Pancreas (tissue), 10 donors: Measurements from ENCODE around the gene SAA1. TPM values are rescaled to one million over a fixed set of nuclear protein-coding genes. Genes with fewer than 3 reads are reported as not detected.

ENCODE experiments used
- ATAC-seq, 4 donors: fragments of 200-7000 bp; cut with Tn5 transposase; one replicate each; pipeline versions ENCODE4 v1.8.0 to v1.9.1; 2020; ENCODE audit warnings: mild to moderate bottlenecking in 4 of 4, moderate library complexity in 4 of 4
- DNase-seq, 6 donors: peaks; one replicate each; pipeline ENCODE4 v3.0.0-alpha.2; 2020
- FAIRE-seq: peaks from 2 replicates; lab custom pipeline; 2012; peaks lifted over from hg19 to GRCh38; lab: Jason Lieb, UNC
- H3K27ac ChIP-seq, 4 donors: fragments of 200-600 bp; sonication (generic); 1 replicate in 3 of 4; 2 replicates in 1 of 4; pipeline versions ENCODE4 v1.5.0 to v1.8.0; 2020
- H3K27me3 ChIP-seq, 4 donors: fragments of 200-600 bp; one replicate each; pipeline ENCODE4 v1.8.0; 2021
- H3K36me3 ChIP-seq, 3 donors: fragments of 200-600 bp; sonication (generic) in 1 of 3; one replicate each; pipeline versions ENCODE4 v1.5.0 to v1.8.0; 2020 to 2021
- H3K4me1 ChIP-seq, 3 donors: fragments of 200-600 bp; one replicate each; pipeline ENCODE4 v1.8.0; 2021
- H3K4me3 ChIP-seq, 4 donors: fragments of 200-600 bp; sonication (generic) in 2 of 4; one replicate each; pipeline versions ENCODE4 v1.5.0 to v1.8.0; 2020 to 2021
- H3K9me3 ChIP-seq, 4 donors: fragments of 200-600 bp; one replicate each; pipeline ENCODE4 v1.8.0; 2021
- WGBS, 2 donors: extraction: QIAGEN DNeasy Blood & Tissue Kit; methylation state at CpG; one replicate each; pipeline ENCODE4 v1.1.7; 2013; 5-methylcytosine and 5-hydroxymethylcytosine counted together
- intact Hi-C, 3 donors: fragments of 100-400 bp; cut with DNase I; formaldehyde crosslinking; loops; one replicate each; pipeline versions ENCODE4 v1.11.1 to v1.14.2; 2022
- polyA plus RNA-seq, 2 donors: library from polyadenylated mRNA; stranded (reverse); fragments of 200-250 nt; gene quantifications; one replicate each; pipeline ENCODE4 v1.2.3, GENCODE V29; 2013
- total RNA-seq, 6 donors: library from RNA; stranded (reverse); fragmentation: NEBNext Ultra II Directional in 4 of 6; extraction: Animal tissue kit (Norgen Biotek cat#: 25700) in 4 of 6; gene quantifications; one replicate each; pipeline versions ENCODE4 v1.2.1 to v1.2.4, GENCODE V29; 2021 to 2023
- TF ChIP-seq, protein P1 (sequence below), 4 donors: fragments of 200-600 bp; sonication (generic) in 3 of 4; IDR thresholded peaks; one replicate each; pipeline versions ENCODE4 v1.5.0 to v1.8.0; 2021; ENCODE audit warnings: antibody characterized with exemption in 4 of 4
- donor health status: healthy with polysubstance abuse.
- donor health status: DM: no; HTN: no; CAD: no; lungs with moderate emphysema.
- donor health status: DM: no; HTN: no; CAD: no.
- donor health status: control.
- donor health status: control.
- donor health status: Bipolar disorder and iron deficiency.
- donor health status: DM: yes; HTN: yes; CAD: no.
- donor health status: DM: no; HTN: no; CAD: no.
- donor health status: DM: no; HTN: no; CAD: no.
- donor health status: DM: yes; HTN: yes; CAD: no.

The SAA1 gene
- total and polyA plus RNA-seq, 8 donors = 0.67 to 77.9 (median 11.3) TPM

DNA sequence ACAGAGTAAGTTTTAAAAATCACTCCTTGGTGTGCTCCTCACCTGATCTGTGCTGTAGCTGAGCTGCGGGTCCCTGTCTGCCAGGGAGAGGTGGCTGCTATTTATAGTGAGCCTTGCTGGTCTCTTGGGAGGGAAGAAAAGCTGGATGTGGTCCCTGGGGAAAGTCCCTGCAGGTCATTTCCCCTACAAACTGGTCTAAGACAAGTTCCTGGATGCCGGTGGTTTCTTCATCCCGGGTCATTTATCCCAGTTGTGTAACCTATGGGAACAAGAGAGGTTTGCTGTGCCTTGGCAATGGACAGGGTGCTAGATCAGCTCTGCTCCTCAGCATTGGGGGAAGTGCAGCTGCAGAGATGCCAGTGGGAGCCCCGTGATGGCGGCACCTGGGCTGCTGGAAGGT is 17.5 kb upstream of the SAA1 start, which contains the start of gene SAA2:
TSS of gene SAA2 (minus strand) at position 108 of the 400 bp plus-strand sequence. CDS start 657 bp downstream, outside the sequence.
- H3K36me3 ChIP-seq = no peaks in the 10 kb centered on the region
- ATAC-seq = peak in 1 of 4 donors; percentile 12
- intact Hi-C loops = no loop called here
- TF ChIP-seq, protein P1, sequence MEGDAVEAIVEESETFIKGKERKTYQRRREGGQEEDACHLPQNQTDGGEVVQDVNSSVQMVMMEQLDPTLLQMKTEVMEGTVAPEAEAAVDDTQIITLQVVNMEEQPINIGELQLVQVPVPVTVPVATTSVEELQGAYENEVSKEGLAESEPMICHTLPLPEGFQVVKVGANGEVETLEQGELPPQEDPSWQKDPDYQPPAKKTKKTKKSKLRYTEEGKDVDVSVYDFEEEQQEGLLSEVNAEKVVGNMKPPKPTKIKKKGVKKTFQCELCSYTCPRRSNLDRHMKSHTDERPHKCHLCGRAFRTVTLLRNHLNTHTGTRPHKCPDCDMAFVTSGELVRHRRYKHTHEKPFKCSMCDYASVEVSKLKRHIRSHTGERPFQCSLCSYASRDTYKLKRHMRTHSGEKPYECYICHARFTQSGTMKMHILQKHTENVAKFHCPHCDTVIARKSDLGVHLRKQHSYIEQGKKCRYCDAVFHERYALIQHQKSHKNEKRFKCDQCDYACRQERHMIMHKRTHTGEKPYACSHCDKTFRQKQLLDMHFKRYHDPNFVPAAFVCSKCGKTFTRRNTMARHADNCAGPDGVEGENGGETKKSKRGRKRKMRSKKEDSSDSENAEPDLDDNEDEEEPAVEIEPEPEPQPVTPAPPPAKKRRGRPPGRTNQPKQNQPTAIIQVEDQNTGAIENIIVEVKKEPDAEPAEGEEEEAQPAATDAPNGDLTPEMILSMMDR (IDR thresholded peaks at IDR 0.05) = no peak
- H3K27ac ChIP-seq = no peak within 1 kb of the TSS
- H3K27me3 ChIP-seq = no peaks in the 10 kb centered on the region
- FAIRE-seq = no peak
- H3K4me3 ChIP-seq = no peak within 1 kb of the TSS
- DNase-seq = no peak
- 66 to 74% methylated on average over 5 of the region's 5 CpGs for WGBS, 2 donors
- no peaks in the 10 kb centered on the region for H3K4me1 ChIP-seq
- no peaks in the 10 kb centered on the region for H3K9me3 ChIP-seq

DNA sequence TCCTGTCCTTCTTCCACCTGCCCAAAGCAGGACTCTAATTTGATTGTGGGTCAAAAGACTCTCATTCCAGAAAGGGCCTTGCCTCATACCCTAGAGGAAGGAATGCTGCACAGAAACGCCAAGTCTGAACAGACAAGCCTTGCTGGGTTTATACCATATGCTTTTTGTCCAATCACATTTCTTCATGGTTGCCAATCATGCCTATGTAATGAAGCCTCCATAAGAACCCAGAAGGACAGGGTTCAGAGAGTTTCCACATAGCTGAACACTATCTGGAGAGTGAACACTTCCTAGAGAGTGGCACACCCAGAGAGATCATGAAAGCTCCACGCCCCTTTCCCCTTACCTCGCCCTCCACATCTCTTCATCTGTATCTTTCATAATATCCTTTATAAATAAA is 12.8 kb upstream of the SAA1 start:
- ATAC-seq = no peak
- Histone ChIP-seq H3K27me3 (no peaks in the 10 kb centered on the region), H3K27ac (no peak overlapping the region), H3K9me3 (no peaks in the 10 kb centered on the region), H3K4me1 (no peaks in the 10 kb centered on the region), H3K4me3 (no peak overlapping the region), H3K36me3 (no peaks in the 10 kb centered on the region)
- no peak for FAIRE-seq
- WGBS, 2 donors = 83 to 92% methylated on average over 3 of the region's 3 CpGs
- intact Hi-C loops = no loop called here
- TF ChIP-seq, protein P1 (IDR thresholded peaks at IDR 0.05) = no peak
- DNase-seq = no peak

DNA sequence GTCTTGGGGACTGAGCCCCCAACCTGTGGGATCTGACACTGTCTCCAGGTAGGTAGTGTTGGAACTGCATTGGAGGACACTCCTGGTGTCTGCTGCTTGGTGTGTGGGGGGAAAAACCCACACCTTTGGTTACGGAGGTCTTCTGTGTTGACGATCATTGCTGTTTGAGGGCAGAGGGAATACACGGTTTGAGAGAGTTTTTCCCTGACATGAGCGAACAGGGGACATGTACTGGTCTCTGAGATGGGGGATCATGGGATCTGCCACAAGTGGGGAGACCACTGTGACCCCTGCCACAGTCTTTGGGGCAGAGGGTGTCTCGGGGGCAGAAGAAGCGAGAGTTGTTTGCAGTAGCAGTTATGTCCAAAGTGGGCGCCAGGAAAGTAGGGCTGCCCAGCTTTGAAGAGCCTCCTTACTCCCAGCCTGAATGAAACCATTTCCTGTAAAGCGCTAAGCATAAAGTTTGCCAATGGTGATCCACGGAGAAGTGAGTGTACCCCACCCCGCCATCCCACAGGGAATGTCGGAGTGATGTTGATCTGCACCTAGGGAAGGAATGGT is 12.2 kb upstream of the SAA1 start:
- no peak for FAIRE-seq
- intact Hi-C loops = no loop called here
- Histone ChIP-seq H3K4me3 (no peak overlapping the region), H3K9me3 (no peaks in the 10 kb centered on the region), H3K27me3 (no peaks in the 10 kb centered on the region), H3K4me1 (no peaks in the 10 kb centered on the region), H3K27ac (no peak overlapping the region), H3K36me3 (no peaks in the 10 kb centered on the region)
- TF ChIP-seq, protein P1 (IDR thresholded peaks at IDR 0.05) = no peak
- ATAC-seq = no peak
- DNase-seq = no peak
- 79 to 80% methylated on average over 11 of the region's 11 CpGs for WGBS, 2 donors

DNA sequence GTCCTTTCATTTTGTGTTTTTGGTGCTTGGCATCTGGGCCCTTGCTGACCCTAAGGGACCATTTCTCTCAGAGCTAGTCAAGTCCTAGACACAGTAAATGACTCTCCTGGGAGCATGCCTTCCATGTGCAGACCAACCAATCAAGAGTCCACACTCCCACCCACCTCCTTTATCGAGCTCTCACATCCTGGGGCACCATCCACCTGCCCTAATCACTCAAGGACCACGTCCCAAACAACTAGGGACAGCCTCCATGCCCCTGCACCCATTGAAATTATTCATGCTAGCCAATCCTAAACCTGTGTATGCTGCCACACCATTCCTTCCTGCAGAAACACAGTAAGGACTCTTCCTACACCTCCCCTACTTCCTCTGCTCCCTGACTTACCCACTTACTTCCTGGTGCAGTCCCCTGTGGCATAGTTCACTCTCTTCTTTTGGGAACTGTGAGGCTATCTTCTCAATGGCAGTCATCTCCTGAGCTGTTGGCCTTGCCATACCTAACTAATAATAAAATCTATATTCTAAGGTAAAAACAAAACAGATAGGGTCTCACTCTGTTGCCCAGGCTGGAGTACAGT is 11.2 kb upstream of the SAA1 start:
- ATAC-seq = no peak
- 55 to 64% methylated on average over 2 of the region's 2 CpGs for WGBS, 2 donors
- Histone ChIP-seq H3K4me1 (no peaks in the 10 kb centered on the region), H3K9me3 (no peaks in the 10 kb centered on the region), H3K36me3 (no peaks in the 10 kb centered on the region), H3K27me3 (no peaks in the 10 kb centered on the region), H3K27ac (no peak overlapping the region), H3K4me3 (no peak overlapping the region)
- DNase-seq = no peak
- TF ChIP-seq, protein P1 (IDR thresholded peaks at IDR 0.05) = no peak
- FAIRE-seq = no peak
- intact Hi-C loops = no loop called here

DNA sequence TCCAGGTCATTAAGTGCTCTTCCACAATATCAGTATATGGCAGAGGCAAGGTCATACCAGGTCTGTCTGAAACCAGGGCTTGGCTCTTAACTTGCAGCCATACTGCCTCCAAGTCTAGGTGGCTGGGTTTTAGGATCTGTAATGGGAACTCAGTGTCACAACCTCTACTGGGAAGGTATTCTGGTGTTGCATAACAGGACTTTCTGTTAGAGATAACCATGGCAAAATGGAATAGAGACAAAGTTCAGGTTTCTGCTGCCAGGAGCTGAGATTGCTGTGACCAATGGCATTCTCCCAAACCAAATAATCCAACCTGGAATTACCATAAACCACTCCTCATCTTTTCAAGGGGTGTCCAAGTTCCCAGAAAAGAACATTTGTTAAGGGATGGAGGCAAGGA is 6.8 kb upstream of the SAA1 start:
- Histone ChIP-seq H3K9me3 (no peaks in the 10 kb centered on the region), H3K27ac (no peak overlapping the region), H3K27me3 (no peaks in the 10 kb centered on the region), H3K4me1 (no peaks in the 10 kb centered on the region), H3K36me3 (no peaks in the 10 kb centered on the region), H3K4me3 (no peak overlapping the region)
- FAIRE-seq (no peak), DNase-seq (no peak), ATAC-seq (peak; percentile 73 to 91 (median 76))
- TF ChIP-seq, protein P1 (IDR thresholded peaks at IDR 0.05) = no peak
- intact Hi-C loops = no loop called here
